Measurements from ENCODE around the gene ROBO3.
A peak's percentile ranks its signal among the peaks of the same experiment; 100 is the strongest.

ROBO3 gene

DNA sequence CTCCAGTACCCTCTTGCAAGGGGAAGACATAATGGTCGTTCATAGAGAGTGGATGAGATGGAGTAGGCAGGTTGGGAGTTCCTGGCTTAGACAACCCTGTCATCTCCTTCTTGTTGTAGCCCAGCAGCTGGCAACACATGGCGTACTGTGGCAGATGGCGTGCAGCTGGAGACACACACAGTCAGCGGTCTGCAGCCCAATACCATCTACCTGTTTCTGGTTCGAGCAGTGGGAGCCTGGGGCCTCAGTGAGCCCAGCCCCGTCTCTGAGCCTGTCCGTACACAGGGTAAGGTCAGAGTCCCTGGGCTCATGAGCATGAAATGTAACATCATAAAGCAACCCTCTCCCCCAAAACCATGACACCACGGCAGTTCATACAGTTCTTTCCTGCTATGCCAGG, 8.7 kb downstream of the ROBO3 start (continued):
- TF ChIP-seq, protein P1, sequence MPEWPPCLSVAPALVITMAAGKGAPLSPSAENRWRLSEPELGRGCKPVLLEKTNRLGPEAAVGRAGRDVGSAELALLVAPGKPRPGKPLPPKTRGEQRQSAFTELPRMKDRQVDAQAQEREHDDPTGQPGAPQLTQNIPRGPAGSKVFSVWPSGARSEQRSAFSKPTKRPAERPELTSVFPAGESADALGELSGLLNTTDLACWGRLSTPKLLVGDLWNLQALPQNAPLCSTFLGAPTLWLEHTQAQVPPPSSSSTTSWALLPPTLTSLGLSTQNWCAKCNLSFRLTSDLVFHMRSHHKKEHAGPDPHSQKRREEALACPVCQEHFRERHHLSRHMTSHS (tag by site-specific recombination; IDR thresholded peaks at IDR 0.05) = no peak
- TF ChIP-seq SP7 (tag by site-specific recombination; IDR thresholded peaks at IDR 0.05) (no peak), PRDM10 (tag by site-specific recombination; IDR thresholded peaks at IDR 0.05) (no peak), ZNF214 (tag by site-specific recombination; IDR thresholded peaks at IDR 0.05; ENCODE audit: borderline replicate concordance) (no peak), ZNF169 (tag by site-specific recombination; IDR thresholded peaks at IDR 0.05) (no peak), ZNF350 (tag by site-specific recombination; IDR thresholded peaks at IDR 0.05) (no peak), ZSCAN30 (tag by site-specific recombination; IDR thresholded peaks at IDR 0.05) (no peak)
- TF ChIP-seq, protein P2, sequence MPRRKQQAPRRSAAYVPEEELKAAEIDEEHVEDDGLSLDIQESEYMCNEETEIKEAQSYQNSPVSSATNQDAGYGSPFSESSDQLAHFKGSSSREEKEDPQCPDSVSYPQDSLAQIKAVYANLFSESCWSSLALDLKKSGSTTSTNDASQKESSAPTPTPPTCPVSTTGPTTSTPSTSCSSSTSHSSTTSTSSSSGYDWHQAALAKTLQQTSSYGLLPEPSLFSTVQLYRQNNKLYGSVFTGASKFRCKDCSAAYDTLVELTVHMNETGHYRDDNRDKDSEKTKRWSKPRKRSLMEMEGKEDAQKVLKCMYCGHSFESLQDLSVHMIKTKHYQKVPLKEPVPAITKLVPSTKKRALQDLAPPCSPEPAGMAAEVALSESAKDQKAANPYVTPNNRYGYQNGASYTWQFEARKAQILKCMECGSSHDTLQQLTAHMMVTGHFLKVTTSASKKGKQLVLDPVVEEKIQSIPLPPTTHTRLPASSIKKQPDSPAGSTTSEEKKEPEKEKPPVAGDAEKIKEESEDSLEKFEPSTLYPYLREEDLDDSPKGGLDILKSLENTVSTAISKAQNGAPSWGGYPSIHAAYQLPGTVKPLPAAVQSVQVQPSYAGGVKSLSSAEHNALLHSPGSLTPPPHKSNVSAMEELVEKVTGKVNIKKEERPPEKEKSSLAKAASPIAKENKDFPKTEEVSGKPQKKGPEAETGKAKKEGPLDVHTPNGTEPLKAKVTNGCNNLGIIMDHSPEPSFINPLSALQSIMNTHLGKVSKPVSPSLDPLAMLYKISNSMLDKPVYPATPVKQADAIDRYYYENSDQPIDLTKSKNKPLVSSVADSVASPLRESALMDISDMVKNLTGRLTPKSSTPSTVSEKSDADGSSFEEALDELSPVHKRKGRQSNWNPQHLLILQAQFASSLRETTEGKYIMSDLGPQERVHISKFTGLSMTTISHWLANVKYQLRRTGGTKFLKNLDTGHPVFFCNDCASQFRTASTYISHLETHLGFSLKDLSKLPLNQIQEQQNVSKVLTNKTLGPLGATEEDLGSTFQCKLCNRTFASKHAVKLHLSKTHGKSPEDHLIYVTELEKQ (tag by site-specific recombination; IDR thresholded peaks at IDR 0.05; ENCODE audit: borderline replicate concordance) = no peak
- TF ChIP-seq, protein P3, sequence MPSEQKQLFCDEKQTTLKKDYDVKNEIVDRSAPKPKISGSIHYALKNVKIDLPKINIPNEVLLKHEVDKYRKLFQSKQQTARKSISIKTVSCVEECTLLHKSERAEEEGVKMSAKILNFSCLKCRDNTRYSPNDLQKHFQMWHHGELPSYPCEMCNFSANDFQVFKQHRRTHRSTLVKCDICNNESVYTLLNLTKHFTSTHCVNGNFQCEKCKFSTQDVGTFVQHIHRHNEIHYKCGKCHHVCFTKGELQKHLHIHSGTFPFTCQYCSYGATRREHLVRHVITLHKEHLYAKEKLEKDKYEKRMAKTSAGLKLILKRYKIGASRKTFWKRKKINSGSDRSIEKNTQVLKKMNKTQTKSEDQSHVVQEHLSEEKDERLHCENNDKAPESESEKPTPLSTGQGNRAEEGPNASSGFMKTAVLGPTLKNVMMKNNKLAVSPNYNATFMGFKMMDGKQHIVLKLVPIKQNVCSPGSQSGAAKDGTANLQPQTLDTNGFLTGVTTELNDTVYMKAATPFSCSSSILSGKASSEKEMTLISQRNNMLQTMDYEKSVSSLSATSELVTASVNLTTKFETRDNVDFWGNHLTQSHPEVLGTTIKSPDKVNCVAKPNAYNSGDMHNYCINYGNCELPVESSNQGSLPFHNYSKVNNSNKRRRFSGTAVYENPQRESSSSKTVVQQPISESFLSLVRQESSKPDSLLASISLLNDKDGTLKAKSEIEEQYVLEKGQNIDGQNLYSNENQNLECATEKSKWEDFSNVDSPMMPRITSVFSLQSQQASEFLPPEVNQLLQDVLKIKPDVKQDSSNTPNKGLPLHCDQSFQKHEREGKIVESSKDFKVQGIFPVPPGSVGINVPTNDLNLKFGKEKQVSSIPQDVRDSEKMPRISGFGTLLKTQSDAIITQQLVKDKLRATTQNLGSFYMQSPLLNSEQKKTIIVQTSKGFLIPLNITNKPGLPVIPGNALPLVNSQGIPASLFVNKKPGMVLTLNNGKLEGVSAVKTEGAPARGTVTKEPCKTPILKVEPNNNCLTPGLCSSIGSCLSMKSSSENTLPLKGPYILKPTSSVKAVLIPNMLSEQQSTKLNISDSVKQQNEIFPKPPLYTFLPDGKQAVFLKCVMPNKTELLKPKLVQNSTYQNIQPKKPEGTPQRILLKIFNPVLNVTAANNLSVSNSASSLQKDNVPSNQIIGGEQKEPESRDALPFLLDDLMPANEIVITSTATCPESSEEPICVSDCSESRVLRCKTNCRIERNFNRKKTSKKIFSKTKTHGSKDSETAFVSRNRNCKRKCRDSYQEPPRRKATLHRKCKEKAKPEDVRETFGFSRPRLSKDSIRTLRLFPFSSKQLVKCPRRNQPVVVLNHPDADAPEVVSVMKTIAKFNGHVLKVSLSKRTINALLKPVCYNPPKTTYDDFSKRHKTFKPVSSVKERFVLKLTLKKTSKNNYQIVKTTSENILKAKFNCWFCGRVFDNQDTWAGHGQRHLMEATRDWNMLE (tag by site-specific recombination; conservative IDR thresholded peaks at IDR 0.05; ENCODE audit: low read depth) = no peak
- TF ChIP-seq, protein P4, sequence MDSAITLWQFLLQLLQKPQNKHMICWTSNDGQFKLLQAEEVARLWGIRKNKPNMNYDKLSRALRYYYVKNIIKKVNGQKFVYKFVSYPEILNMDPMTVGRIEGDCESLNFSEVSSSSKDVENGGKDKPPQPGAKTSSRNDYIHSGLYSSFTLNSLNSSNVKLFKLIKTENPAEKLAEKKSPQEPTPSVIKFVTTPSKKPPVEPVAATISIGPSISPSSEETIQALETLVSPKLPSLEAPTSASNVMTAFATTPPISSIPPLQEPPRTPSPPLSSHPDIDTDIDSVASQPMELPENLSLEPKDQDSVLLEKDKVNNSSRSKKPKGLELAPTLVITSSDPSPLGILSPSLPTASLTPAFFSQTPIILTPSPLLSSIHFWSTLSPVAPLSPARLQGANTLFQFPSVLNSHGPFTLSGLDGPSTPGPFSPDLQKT (IDR thresholded peaks at IDR 0.05; ENCODE audit: borderline replicate concordance, low read depth, low read length) = no peak

DNA sequence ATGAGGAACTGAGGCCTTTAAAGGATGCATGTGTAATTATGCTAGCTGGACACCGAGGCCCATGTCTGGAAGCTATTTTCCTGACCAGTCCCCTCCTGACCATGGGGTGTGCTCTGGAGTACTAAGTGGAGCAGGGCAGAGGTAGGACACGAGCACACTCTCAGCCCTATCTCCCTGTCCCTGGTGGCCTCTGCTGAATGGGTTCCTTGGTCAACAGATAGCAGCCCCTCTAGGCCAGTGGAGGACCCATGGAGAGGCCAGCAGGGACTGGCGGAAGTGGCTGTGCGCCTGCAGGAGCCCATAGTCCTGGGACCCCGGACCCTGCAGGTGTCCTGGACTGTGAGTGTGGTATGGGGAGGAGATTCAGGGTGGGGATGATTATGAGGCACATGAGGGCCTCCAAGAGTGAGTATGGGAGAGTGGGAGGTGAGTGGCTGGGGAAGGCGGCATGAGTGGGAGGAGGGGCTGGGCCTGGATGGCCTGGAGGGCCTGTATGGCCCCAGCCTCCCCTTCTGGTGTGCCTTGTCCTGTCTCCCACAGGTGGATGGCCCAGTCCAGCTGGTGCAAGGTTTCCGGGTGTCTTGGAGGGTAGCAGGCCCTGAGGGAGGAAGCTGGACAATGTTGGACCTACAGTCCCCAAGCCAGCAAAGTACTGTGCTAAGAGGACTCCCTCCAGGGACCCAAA, 9.5 kb downstream of the ROBO3 start:
- CTCF ChIA-PET = interaction anchor here (0.7 to 1.3 kb wide), 2 partner anchors 9 to 51 kb away, joined by 4 to 6 read pairs; no protein-coding TSS in a partner anchor
- H3K9me3 ChIP-seq (ENCODE audit: control insufficient read depth, insufficient read depth, low read depth, low read length) = no peaks in the 10 kb centered on the region
- POLR2A ChIA-PET = no interaction called here
- TF ChIP-seq RBAK (tag by site-specific recombination; IDR thresholded peaks at IDR 0.05) (no peak), KLF10 (tag by site-specific recombination; IDR thresholded peaks at IDR 0.05) (no peak), ZIC2 (tag by site-specific recombination; IDR thresholded peaks at IDR 0.05) (0 out of 2 replicates have a peak, but pooled peaks have one; percentile 16), ZFHX2 (tag by site-specific recombination; conservative IDR thresholded peaks at IDR 0.05) (peak; percentile 91), ZNF140 (tag by site-specific recombination; IDR thresholded peaks at IDR 0.05) (no peak), ZNF548 (tag by site-specific recombination; IDR thresholded peaks at IDR 0.05) (no peak), ZNF510 (tag by site-specific recombination; IDR thresholded peaks at IDR 0.05; ENCODE audit: insufficient replicate concordance) (no peak), ZNF248 (tag by site-specific recombination; IDR thresholded peaks at IDR 0.05) (no peak), EGR2 (tag by site-specific recombination; IDR thresholded peaks at IDR 0.05; ENCODE audit: low read depth) (peak; percentile 80), ZNF112 (tag by site-specific recombination; IDR thresholded peaks at IDR 0.05) (no peak)

More for the DNA sequence above, 9.5 kb downstream of the ROBO3 start:
- H3K36me3 ChIP-seq (ENCODE audit: control insufficient read depth in 2 of 2, insufficient read depth in 1 of 2, low read length in 2 of 2) = no peaks in the 10 kb centered on the region
- no peak overlapping the region for H3K4me3 ChIP-seq (ENCODE audit: low read depth, low read length)
- no peaks in the 10 kb centered on the region for H3K4me1 ChIP-seq (ENCODE audit: control insufficient read depth, insufficient read depth, low read length)
- no peak overlapping the region for H3K27ac ChIP-seq (ENCODE audit: extremely low read depth, low read depth, low read length)
